Vagina (tissue), 2 donors: ENCODE measurements around the gene RAB29. TPM values are rescaled to one million over a fixed set of nuclear protein-coding genes. Genes with fewer than 3 reads are reported as not detected.
"Not testable (repeated sequence)": the region's sequence is repeated elsewhere in the genome, so short reads cannot be mapped to it uniquely, and the experiment has no call there.

Experiments
- DNase-seq, 2 donors: peaks; one replicate each; pipeline ENCODE4 v3.0.0-alpha.2; 2017; ENCODE audit errors: extremely low spot score in 2 of 2
- H3K27ac ChIP-seq: fragments of 200-600 bp; sonication (generic); one replicate; pipeline ENCODE4 v1.5.1; 2019
- H3K27me3 ChIP-seq: fragments of 200-600 bp; sonication (generic); one replicate; pipeline ENCODE4 v1.5.1; 2019
- H3K36me3 ChIP-seq, 2 donors: fragments of 200-600 bp; sonication (generic); one replicate each; pipeline ENCODE4 v1.5.1; 2017 to 2019
- H3K4me1 ChIP-seq: fragments of 200-600 bp; sonication (generic); one replicate; pipeline ENCODE4 v1.5.1; 2019
- H3K4me3 ChIP-seq, 2 donors: fragments of 200-600 bp; sonication (generic); 1 replicate in 1 of 2; 2 replicates in 1 of 2; pipeline ENCODE4 v1.5.1; 2016 to 2019
- H3K9me3 ChIP-seq: fragments of 200-600 bp; sonication (generic); one replicate; pipeline ENCODE4 v1.5.1; 2019
- POLR2A ChIP-seq, 2 donors: fragments of 450-650 bp; IDR thresholded peaks; one replicate each; pipeline ENCODE4 v1.6.1; 2017; ENCODE audit warnings: antibody characterized with exemption in 2 of 2, mild to moderate bottlenecking in 2 of 2, moderate library complexity in 2 of 2
- POLR2AphosphoS5 ChIP-seq, 2 donors: sonication (generic); formaldehyde crosslinking; IDR thresholded peaks; one replicate each; pipeline ENCODE4 v1.9.0; 2017; ENCODE audit warnings: antibody characterized with exemption in 2 of 2, mild to moderate bottlenecking in 2 of 2, low read depth in 1 of 2; ENCODE audit not compliant: insufficient read depth in 1 of 2
- intact Hi-C: fragments of 100-400 bp; cut with DNase I; formaldehyde crosslinking; loops from one replicate; pipeline ENCODE4 v1.15.1; 2023
- total RNA-seq: library from RNA; depleted of rRNA; stranded (reverse); fragments of >200 nt; gene quantifications from one replicate; pipeline ENCODE4 v1.2.3, GENCODE V29; 2016
- TF ChIP-seq, protein P1 (sequence below), 3 experiments: fragments of 450-650 bp in 2 of 3; fragments of 200-600 bp in 1 of 3; sonication (generic) in 1 of 3; IDR thresholded peaks; one replicate each; pipeline ENCODE4 v1.5.1; 2017 to 2019; ENCODE audit warnings: antibody characterized with exemption in 3 of 3, mild to moderate bottlenecking in 2 of 3, moderate library complexity in 2 of 3

The RAB29 gene
- total RNA-seq, 1 donor from 2014 or later, result 7.9 TPM

DNA sequence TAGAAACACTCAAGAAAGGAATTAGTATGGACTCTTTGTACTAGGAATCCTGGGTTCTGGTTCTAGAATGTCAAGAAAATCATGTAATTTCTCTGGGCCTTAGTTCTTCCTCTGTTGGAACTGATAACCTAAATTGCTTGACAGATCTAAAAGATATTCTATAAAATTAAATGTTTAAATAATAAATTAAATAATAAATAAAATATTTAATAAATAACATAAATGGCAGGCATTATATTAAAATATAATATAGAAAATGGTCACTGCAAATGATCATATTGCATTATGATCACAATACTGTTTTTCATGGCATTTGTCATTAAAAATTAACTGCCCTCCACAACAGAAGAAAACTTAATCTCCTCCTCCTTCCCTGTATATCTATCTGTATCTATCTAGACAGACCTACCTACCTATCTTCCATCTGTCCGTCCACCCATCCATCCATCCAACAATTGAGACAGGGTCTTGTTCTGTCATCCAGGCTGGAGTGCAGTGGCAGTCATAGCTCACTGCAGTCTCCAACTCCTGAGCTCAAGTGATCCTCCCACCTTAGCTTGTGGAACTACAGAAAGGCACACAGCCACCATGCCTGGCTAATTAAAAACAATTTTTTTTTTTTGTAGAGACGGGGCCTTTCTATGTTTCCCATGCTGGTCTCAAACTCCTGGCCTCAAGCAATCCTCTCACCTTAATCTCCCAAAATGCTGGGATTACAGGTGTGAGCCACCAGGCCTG, 41.7 kb downstream of the RAB29 start:
- Histone ChIP-seq H3K27me3 (no peaks in the 10 kb centered on the region), H3K9me3 (no peaks in the 10 kb centered on the region), H3K27ac (no peak overlapping the region), H3K4me1 (peaks cover 9% of the 10 kb centered on the region), H3K36me3 (peaks cover 0 to 6% of the 10 kb centered on the region in 2 donors), H3K4me3 (no peak overlapping the region)
- intact Hi-C loops, result no loop called here
- no peak for DNase-seq
- no peak for TF ChIP-seq POLR2AphosphoS5 (IDR thresholded peaks at IDR 0.05; ENCODE audit: insufficient read depth in 1 of 2, low read depth in 1 of 2)
- no peak for TF ChIP-seq POLR2A (IDR thresholded peaks at IDR 0.05)
- TF ChIP-seq, protein P1, sequence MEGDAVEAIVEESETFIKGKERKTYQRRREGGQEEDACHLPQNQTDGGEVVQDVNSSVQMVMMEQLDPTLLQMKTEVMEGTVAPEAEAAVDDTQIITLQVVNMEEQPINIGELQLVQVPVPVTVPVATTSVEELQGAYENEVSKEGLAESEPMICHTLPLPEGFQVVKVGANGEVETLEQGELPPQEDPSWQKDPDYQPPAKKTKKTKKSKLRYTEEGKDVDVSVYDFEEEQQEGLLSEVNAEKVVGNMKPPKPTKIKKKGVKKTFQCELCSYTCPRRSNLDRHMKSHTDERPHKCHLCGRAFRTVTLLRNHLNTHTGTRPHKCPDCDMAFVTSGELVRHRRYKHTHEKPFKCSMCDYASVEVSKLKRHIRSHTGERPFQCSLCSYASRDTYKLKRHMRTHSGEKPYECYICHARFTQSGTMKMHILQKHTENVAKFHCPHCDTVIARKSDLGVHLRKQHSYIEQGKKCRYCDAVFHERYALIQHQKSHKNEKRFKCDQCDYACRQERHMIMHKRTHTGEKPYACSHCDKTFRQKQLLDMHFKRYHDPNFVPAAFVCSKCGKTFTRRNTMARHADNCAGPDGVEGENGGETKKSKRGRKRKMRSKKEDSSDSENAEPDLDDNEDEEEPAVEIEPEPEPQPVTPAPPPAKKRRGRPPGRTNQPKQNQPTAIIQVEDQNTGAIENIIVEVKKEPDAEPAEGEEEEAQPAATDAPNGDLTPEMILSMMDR (IDR thresholded peaks at IDR 0.05), result no peak

GRCh38 chr1:205729945-205730610, 45.2 kb downstream of the RAB29 start:
- peaks cover 0 to 12% of the 10 kb centered on the region in 2 donors for H3K36me3 ChIP-seq
- peaks cover 9% of the 10 kb centered on the region for H3K4me1 ChIP-seq
- no peak for DNase-seq
- H3K4me3 ChIP-seq, result no peak overlapping the region
- TF ChIP-seq, protein P1 (IDR thresholded peaks at IDR 0.05), result no peak
- TF ChIP-seq POLR2AphosphoS5 (IDR thresholded peaks at IDR 0.05; ENCODE audit: insufficient read depth in 1 of 2, low read depth in 1 of 2) (no peak), POLR2A (IDR thresholded peaks at IDR 0.05) (no peak)
- H3K9me3 ChIP-seq, result no peaks in the 10 kb centered on the region
- H3K27me3 ChIP-seq, result no peaks in the 10 kb centered on the region
- intact Hi-C loops, result no loop called here
- no peak overlapping the region for H3K27ac ChIP-seq

DNA sequence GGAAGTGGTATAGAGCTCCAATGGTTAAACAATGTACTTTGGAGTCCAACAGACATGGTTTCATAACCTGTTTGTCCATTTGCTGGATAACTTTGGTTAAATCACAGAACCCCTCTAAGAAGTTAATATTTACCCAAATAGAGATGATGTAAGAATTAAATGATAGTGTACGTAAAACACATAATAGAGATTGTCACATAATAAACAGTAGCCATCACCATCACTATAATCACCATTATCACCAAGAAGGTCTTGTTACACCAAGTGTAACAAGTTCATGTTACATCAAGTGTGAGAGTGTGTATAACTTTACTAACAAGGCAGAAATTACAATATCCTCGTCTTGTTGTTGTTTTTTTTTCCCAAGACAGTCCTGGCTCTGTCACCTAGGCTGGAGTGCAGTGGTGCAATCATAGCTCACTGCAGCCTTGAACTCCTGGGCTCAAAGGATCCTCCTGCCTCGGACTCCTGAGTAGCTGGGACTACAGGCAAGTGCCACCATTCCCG, 48.6 kb downstream of the RAB29 start:
- no peak overlapping the region for H3K4me3 ChIP-seq
- H3K27me3 ChIP-seq, result no peaks in the 10 kb centered on the region
- H3K9me3 ChIP-seq, result no peaks in the 10 kb centered on the region
- H3K27ac ChIP-seq, result no peak overlapping the region
- H3K4me1 ChIP-seq, result peaks cover 9% of the 10 kb centered on the region
- peaks cover 0 to 30% of the 10 kb centered on the region in 2 donors for H3K36me3 ChIP-seq
- TF ChIP-seq POLR2A (IDR thresholded peaks at IDR 0.05), result no peak
- TF ChIP-seq, protein P1 (IDR thresholded peaks at IDR 0.05), result no peak
- intact Hi-C loops, result no loop called here
- no peak for DNase-seq

GRCh38 chr1:205725514-205725913, 49.8 kb downstream of the RAB29 start:
- Histone ChIP-seq H3K27me3 (no peaks in the 10 kb centered on the region), H3K36me3 (peaks cover 0 to 42% of the 10 kb centered on the region in 2 donors), H3K9me3 (no peaks in the 10 kb centered on the region), H3K27ac (no peak overlapping the region), H3K4me1 (peaks cover 9% of the 10 kb centered on the region), H3K4me3 (no peak overlapping the region)
- intact Hi-C loops, result no loop called here
- TF ChIP-seq POLR2A (IDR thresholded peaks at IDR 0.05) (no peak), POLR2AphosphoS5 (IDR thresholded peaks at IDR 0.05; ENCODE audit: insufficient read depth in 1 of 2, low read depth in 1 of 2) (no peak)
- TF ChIP-seq, protein P1 (IDR thresholded peaks at IDR 0.05), result no peak
- no peak for DNase-seq

- peaks cover 0 to 69% of the 10 kb centered on the region in 2 donors for H3K36me3 ChIP-seq
Measured at GRCh38 chr1:205720740-205721139, 54.5 kb downstream of the RAB29 start.

More at GRCh38 chr1:205720740-205721139, 54.5 kb downstream of the RAB29 start:
- DNase-seq, H3K4me3 ChIP-seq, H3K9me3 ChIP-seq, H3K4me1 ChIP-seq, intact Hi-C loops, H3K27ac ChIP-seq, H3K27me3 ChIP-seq: not testable (repeated sequence)
